Fibroblast of villous mesenchyme (primary cell): ENCODE data around the gene MS4A10. TPM values are rescaled to one million over a fixed set of nuclear protein-coding genes. Genes with fewer than 3 reads are reported as not detected.

Experiments used
- DNase-seq: peaks from one replicate; pipeline ENCODE4 v3.0.0-alpha.2; 2010; ENCODE audit warnings: low read depth
- H3K4me3 ChIP-seq: 2 replicates; pipeline ENCODE4 v1.5.1; 2011; ENCODE audit warnings: low read depth, mild to moderate bottlenecking, low read length
- total RNA-seq: library from RNA; depleted of rRNA; stranded (reverse); fragments of >200 nt; gene quantifications from 2 replicates; pipeline ENCODE4 v1.2.3, GENCODE V29; 2012
- TF ChIP-seq, protein P1 (sequence below): IDR thresholded peaks from 2 replicates; pipeline ENCODE4 v1.5.1; 2012; ENCODE audit warnings: low read depth, mild to moderate bottlenecking, low read length; ENCODE audit not compliant: insufficient read depth

Gene MS4A10
- total RNA-seq, 1 donor: not detected

DNA sequence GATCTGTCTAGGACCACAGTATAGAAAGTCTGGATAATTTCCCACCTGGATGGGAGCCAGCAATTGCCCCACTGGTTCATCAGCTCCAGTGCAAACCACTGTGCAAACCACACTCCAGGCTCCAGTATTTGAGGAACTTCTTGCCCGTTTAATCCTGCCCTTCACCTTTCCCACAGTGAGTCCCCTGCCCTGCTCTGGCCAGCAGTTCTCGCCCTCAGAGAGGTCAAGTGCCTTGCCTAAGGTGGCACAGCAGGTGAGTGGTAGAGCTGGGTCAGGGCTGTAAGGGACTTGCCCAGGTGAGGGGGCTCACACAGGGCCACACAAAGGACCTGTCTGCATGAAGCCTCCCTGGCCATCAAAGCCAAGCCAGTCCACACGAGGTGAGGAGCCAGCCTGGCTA lies 24.1 kb downstream of the MS4A10 start:
- TF ChIP-seq, protein P1, sequence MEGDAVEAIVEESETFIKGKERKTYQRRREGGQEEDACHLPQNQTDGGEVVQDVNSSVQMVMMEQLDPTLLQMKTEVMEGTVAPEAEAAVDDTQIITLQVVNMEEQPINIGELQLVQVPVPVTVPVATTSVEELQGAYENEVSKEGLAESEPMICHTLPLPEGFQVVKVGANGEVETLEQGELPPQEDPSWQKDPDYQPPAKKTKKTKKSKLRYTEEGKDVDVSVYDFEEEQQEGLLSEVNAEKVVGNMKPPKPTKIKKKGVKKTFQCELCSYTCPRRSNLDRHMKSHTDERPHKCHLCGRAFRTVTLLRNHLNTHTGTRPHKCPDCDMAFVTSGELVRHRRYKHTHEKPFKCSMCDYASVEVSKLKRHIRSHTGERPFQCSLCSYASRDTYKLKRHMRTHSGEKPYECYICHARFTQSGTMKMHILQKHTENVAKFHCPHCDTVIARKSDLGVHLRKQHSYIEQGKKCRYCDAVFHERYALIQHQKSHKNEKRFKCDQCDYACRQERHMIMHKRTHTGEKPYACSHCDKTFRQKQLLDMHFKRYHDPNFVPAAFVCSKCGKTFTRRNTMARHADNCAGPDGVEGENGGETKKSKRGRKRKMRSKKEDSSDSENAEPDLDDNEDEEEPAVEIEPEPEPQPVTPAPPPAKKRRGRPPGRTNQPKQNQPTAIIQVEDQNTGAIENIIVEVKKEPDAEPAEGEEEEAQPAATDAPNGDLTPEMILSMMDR: no peak
- no peak for DNase-seq
- no peak overlapping the region for H3K4me3 ChIP-seq

DNA sequence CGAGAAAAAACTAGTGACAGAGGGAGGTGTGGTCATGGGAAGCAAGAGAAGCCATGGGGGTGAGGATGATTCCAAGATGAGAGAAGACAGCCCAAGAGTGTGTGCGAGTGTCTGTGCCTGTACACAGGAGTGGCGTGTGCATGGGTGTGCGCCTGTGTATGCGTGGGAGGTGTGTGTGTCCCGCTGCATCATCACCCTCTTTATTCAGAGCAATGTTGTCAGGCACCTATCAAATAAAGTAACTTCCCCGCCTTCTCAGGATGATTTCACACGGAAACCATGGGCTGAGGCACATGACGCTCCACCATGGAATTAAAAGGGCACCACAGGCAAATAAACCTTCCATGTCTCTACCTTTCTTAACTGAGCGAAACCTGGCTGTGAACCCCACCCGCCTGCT lies 24.6 kb downstream of the MS4A10 start:
- TF ChIP-seq, protein P1: no peak
- no peak overlapping the region for H3K4me3 ChIP-seq
- no peak for DNase-seq

DNA sequence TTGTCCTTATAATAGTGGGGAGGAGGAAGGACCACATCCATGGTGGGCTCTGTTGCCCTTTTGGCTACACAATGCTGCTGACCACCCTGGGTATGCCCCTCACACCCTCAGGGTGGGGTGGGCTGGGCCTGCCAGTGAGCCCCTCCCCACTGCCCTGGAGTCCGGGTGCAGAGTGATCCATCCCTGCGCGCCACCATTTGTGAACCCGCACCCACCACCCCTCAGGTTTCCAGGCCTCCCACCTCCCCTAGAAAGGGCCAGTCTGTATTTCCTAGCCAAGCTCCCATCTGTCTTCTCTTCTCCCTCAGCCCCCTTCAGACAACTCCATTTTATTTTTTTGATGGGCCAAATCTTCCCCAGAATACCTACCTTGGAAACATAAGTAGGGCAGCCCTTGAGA lies 25.0 kb downstream of the MS4A10 start:
- no peak for DNase-seq
- no peak overlapping the region for H3K4me3 ChIP-seq

DNA sequence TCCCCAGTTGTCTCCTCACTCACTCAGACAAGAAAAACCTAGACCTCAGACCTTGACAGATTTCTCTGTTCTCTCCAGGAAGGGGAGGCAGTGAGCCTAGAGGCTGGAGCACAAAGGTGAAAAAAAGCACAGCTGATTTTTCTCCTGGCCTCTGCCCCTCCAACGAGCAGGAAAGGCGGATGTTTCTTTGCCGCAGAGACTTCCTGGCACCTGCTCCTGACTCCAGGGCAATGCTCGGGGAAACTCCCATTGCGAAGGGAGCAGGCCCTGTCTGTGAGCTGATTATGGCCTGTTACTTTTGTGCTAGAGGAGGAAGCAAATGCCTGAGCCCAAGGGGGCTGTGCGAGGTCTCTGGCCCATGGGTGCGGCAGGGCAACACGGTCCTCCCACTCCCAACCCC lies 25.4 kb downstream of the MS4A10 start:
- TF ChIP-seq, protein P1: no peak
- no peak for DNase-seq
- H3K4me3 ChIP-seq: no peak overlapping the region

More for the DNA sequence above, 25.0 kb downstream of the MS4A10 start:
- TF ChIP-seq, protein P1: no peak

DNA sequence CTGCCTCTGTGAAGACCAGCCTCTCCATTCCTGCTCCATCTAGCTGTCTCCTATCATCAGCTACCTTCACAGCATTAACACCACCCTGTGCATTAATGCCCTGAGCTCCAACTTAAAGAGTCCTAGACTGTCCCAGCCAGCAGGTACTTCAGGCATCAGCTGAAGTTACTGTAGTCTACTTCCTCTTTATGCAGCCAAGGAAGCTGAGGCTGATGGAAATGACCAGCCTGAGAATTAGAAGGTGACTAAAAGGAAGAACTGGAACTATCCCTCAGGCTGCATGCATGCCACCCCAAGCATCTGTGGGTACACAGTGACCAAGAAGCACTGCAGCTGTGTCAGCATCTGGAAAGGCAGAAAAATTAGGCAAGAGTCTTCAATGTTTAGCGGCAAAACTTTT lies 28.2 kb downstream of the MS4A10 start:
- TF ChIP-seq, protein P1: no peak

DNA sequence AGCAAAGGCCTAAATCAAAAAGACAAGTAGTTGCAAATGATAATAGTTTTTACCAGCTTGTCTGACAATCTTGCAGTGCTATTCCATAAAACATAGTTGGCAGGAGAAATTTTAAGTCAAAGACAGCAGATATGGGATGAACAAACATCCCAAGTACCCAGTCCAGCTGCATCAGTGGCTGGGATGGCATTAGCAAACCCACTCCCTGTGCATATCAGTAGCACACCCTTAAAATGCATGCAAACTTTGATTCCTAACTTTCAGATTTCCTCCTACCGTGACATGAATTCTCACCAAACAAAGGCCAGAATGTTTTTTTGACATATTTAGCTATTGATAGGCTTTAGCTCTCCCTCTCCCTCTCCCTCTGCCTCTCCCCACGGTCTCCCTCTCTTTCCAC lies 29.0 kb downstream of the MS4A10 start:
- H3K4me3 ChIP-seq: no peak overlapping the region
- TF ChIP-seq, protein P1: no peak
- no peak for DNase-seq

More for the DNA sequence above, 28.2 kb downstream of the MS4A10 start:
- H3K4me3 ChIP-seq: no peak overlapping the region
- DNase-seq: no peak

DNA sequence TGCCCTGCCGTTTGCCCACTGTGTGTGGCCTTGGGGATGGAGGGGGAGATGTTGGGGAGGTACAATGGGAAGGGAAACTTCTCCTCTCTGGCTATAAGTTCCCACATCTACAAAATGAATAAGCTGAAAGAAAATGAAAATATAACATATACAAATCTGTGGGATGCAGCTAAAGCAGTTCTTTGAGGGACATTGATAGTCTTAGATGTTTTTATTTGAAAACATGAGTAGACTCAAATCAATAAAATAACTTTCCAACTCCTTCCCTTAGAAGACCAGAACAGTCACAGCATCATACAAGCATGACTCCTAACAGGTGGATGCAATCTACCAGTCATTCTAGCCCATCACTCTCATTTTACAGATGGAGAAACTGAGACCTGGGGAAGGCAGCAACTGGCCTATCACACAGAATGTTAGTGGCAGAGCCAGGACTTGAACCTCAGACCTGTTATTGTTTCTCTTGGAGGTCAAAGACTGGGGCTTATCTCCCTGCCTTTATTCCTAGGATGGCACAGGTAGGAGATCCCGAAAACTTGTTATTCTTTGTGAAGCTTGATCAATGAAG lies 31.5 kb downstream of the MS4A10 start:
- H3K4me3 ChIP-seq: no peak overlapping the region
- no peak for DNase-seq
- TF ChIP-seq, protein P1: no peak
